Ectodermal cell (in vitro differentiated cells): ENCODE results near the gene PFKL.
"Not testable (repeated sequence)": the region's sequence is repeated elsewhere in the genome, so short reads cannot be mapped to it uniquely, and the experiment has no call there.

Source experiments
- H3K27ac ChIP-seq: 2 replicates; pipeline ENCODE4 v1.7.0; 2013; ENCODE audit warnings: mild to moderate bottlenecking, low read depth, low read length; ENCODE audit not compliant: insufficient read depth, poor library complexity, severe bottlenecking
- H3K27me3 ChIP-seq: 2 replicates; pipeline ENCODE4 v1.7.0; 2013; ENCODE audit warnings: mild to moderate bottlenecking, low read length; ENCODE audit not compliant: insufficient read depth, control insufficient read depth, poor library complexity, severe bottlenecking
- H3K36me3 ChIP-seq: one replicate; pipeline ENCODE4 v1.7.0; 2013; ENCODE audit warnings: low read length; ENCODE audit not compliant: control insufficient read depth, insufficient read depth
- H3K4me1 ChIP-seq: one replicate; pipeline ENCODE4 v1.7.0; 2013; ENCODE audit warnings: low read length; ENCODE audit not compliant: control insufficient read depth, insufficient read depth
- H3K4me3 ChIP-seq: 2 replicates; pipeline ENCODE4 v1.7.0; 2013; ENCODE audit warnings: low read depth, low read length, control low read depth; ENCODE audit not compliant: insufficient read depth
- H3K9me3 ChIP-seq: 2 replicates; pipeline ENCODE4 v1.7.0; 2013; ENCODE audit warnings: mild to moderate bottlenecking, low read length, moderate library complexity; ENCODE audit not compliant: control insufficient read depth
- WGBS, 2 experiments: methylation state at CpG; one replicate each; pipeline ENCODE4 v1.1.7; 2013; ENCODE audit warnings: missing lambda C conversion rate in 2 of 2; 5-methylcytosine and 5-hydroxymethylcytosine counted together

Gene PFKL

GRCh38 chr21:44334329-44335030, 34.6 kb downstream of the PFKL start:
- H3K9me3 ChIP-seq: no peaks in the 10 kb centered on the region
- WGBS, 2 experiments: 93 to 95% methylated on average over 22 to 25 of the region's 26 CpGs
- no peaks in the 10 kb centered on the region for H3K36me3 ChIP-seq
- peaks cover 5% of the 10 kb centered on the region for H3K4me1 ChIP-seq
- no peak overlapping the region for H3K4me3 ChIP-seq
- no peaks in the 10 kb centered on the region for H3K27me3 ChIP-seq
- no peak overlapping the region for H3K27ac ChIP-seq

- no peaks in the 10 kb centered on the region for H3K9me3 ChIP-seq
- 88 to 91% methylated on average over 23 of the region's 24 CpGs for WGBS, 2 experiments
- peaks cover 5% of the 10 kb centered on the region for H3K4me1 ChIP-seq
- H3K27ac ChIP-seq: no peak overlapping the region
- no peaks in the 10 kb centered on the region for H3K36me3 ChIP-seq
- H3K4me3 ChIP-seq: no peak overlapping the region
- no peaks in the 10 kb centered on the region for H3K27me3 ChIP-seq
These were observed 35.6 kb downstream of the PFKL start for GRCh38 chr21:44335266-44336059.

- no peak overlapping the region for H3K4me3 ChIP-seq
- peaks cover 5% of the 10 kb centered on the region for H3K4me1 ChIP-seq
- no peaks in the 10 kb centered on the region for H3K36me3 ChIP-seq
- WGBS, 2 experiments: 96% methylated on average over 2 of the region's 3 CpGs
- H3K9me3 ChIP-seq: no peaks in the 10 kb centered on the region
- H3K27me3 ChIP-seq: no peaks in the 10 kb centered on the region
- no peak overlapping the region for H3K27ac ChIP-seq
These were observed 37.6 kb downstream of the PFKL start for GRCh38 chr21:44337449-44337848.

GRCh38 chr21:44337941-44338895, 38.4 kb downstream of the PFKL start:
- H3K4me3 ChIP-seq: peak overlapping the region; percentile 46
- 13 to 19% methylated on average over 26 to 38 of the region's 47 CpGs for WGBS, 2 experiments
- peaks cover 5% of the 10 kb centered on the region for H3K4me1 ChIP-seq
- no peaks in the 10 kb centered on the region for H3K36me3 ChIP-seq
- no peaks in the 10 kb centered on the region for H3K9me3 ChIP-seq
- H3K27ac ChIP-seq: peak overlapping the region; percentile 63
- H3K27me3 ChIP-seq: no peaks in the 10 kb centered on the region

- H3K9me3 ChIP-seq: no peaks in the 10 kb centered on the region
- WGBS, 2 experiments: 3% methylated on average over 85 to 87 of the region's 90 CpGs
- H3K36me3 ChIP-seq: no peaks in the 10 kb centered on the region
- peaks cover 5% of the 10 kb centered on the region for H3K4me1 ChIP-seq
- H3K27ac ChIP-seq: peak within 1 kb of the TSS; percentile 97
- H3K4me3 ChIP-seq: peak within 1 kb of the TSS; percentile 83
- no peaks in the 10 kb centered on the region for H3K27me3 ChIP-seq
These were observed 39.4 kb downstream of the PFKL start, which contains the start of gene CFAP410 for GRCh38 chr21:44338971-44339910. Gene CFAP410 (minus strand): TSS chr21:44339390. CDS start chr21:44339194, 196 bp downstream.

GRCh38 chr21:44341726-44342458, 42.0 kb downstream of the PFKL start:
- not testable (repeated sequence) for H3K4me1 ChIP-seq, H3K27me3 ChIP-seq, H3K4me3 ChIP-seq, H3K36me3 ChIP-seq, H3K27ac ChIP-seq, H3K9me3 ChIP-seq
- 84 to 86% methylated on average over 12 of the region's 12 CpGs for WGBS, 2 experiments

- not testable (repeated sequence) for H3K4me1 ChIP-seq, H3K4me3 ChIP-seq, H3K9me3 ChIP-seq, H3K36me3 ChIP-seq, H3K27me3 ChIP-seq, H3K27ac ChIP-seq
- WGBS, 2 experiments: 92 to 94% methylated on average over 8 of the region's 8 CpGs
These were observed 43.1 kb downstream of the PFKL start for GRCh38 chr21:44342981-44343380.

GRCh38 chr21:44344541-44345183, 44.8 kb downstream of the PFKL start:
- no peak overlapping the region for H3K27ac ChIP-seq
- no peaks in the 10 kb centered on the region for H3K36me3 ChIP-seq
- no peaks in the 10 kb centered on the region for H3K27me3 ChIP-seq
- H3K9me3 ChIP-seq: no peaks in the 10 kb centered on the region
- no peaks in the 10 kb centered on the region for H3K4me1 ChIP-seq
- no peak overlapping the region for H3K4me3 ChIP-seq
- WGBS, 2 experiments: 93% methylated on average over 17 of the region's 17 CpGs
